UCSD-AML1 (cell line): ENCODE data around the gene BRSK2.

ENCODE experiments used
- DNase-seq: peaks from one replicate; lab custom pipeline; 2025; ENCODE audit not compliant: unreplicated experiment; lab: John Stamatoyannopoulos, UW

BRSK2 gene

GRCh38 chr11:1479006-1479677, 89.4 kb downstream of the BRSK2 start:
- no peak for DNase-seq

DNA sequence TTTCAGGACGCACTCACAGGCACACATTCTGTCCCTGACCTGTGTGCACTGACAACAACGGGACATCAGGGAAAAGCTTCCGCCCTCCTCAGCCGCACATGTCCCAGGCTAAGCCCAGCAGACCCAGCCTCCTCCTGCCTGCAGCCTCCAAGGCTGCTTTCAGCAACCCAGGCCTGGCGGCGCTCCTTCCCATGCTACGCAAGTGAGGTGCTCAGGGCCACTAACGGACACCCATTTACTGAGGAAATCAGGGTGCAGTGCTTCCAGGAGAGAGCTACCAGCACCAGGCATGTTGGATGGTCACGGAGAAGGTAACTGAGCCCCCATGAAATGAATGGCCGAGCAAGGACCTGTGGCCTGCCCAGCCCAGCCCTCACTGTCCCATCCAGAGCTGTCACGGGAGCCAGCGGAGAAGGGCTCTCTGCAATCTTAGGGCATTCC, 90.0 kb downstream of the BRSK2 start:
- no peak for DNase-seq

DNA sequence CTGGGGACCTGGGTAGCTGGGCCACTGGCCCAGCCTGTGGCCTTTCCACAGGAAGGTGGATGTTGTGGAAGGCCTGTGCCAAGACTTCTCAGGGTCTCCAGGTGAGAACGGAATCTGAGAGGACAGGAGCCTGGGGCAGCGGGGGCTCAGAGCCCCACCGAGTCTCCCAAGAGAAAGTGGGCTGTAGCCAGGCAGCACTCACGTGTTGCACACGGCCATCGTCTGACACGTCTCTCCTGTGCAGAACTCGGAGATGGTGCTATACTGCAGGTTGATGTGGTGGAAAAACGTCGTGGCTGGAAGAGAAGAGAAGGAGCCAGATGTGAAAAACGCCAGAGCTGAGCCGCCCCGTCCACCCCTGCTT, 90.4 kb downstream of the BRSK2 start:
- DNase-seq, result no peak

- DNase-seq, result no peak
These were observed 91.1 kb downstream of the BRSK2 start for GRCh38 chr11:1480555-1481482.

GRCh38 chr11:1481483-1481825, 91.7 kb downstream of the BRSK2 start:
- no peak for DNase-seq

- DNase-seq, result no peak
These were observed 92.2 kb downstream of the BRSK2 start for GRCh38 chr11:1481861-1482441.

GRCh38 chr11:1482581-1483444, 93.1 kb downstream of the BRSK2 start:
- no peak for DNase-seq

DNA sequence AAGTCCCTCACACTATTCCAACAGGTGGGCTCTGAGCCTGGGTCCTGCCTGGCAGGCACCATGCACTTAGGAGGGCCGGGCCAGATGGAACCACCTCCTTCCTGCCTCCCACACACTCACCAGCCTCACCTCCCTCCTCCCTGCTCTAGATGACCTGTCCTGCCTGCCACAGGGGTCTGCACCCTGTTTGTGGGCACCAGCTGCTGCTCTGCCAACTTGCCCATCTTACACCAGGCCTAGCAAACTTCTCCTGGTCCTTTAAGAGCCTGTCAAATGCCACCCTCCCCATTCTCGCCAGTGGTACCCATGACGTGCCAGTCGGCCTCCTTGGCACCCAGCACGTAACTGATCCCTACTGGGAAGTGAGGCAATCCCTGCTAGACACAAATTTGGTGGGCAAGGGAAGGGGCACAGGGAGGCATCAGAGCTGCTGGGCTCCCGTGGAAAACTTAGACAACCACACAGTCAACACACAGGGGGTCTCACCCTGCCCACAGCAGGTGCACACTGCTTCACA, 93.8 kb downstream of the BRSK2 start:
- DNase-seq, result no peak

DNA sequence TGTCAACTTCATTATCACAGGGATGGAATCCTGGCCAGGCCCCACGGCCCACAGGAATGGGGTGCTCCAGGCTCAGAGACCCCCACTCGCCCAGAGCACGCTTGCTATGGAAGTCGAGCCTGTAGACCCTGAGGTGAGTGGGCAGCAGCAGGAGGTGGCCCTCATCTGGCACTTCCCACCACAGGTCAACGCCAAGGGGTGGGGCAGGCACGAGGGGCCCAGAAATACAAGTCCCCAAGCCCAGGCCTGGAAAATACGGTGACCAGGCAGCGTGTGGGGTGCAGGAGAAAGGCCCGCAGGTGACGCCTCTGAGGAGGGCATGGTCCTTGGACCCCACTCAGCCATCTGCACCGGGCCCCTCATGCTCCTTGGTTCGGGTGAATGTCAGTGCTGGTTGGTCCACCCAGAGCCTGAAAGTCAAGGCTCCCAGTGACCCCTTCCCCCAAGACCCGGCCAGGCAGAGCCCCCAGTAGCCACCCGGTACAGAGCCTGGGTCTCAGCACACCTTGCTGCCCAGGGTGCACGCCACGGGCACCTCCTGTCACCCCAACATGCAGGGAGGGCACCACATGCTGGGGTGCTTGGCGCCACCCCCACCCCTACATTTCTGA, 94.4 kb downstream of the BRSK2 start:
- DNase-seq, result no peak

- DNase-seq, result no peak
These were observed 95.2 kb downstream of the BRSK2 start for GRCh38 chr11:1484695-1485503.

- no peak for DNase-seq
These were observed 95.8 kb downstream of the BRSK2 start for GRCh38 chr11:1485504-1485885.

GRCh38 chr11:1486054-1486825, 96.5 kb downstream of the BRSK2 start, which contains the start of gene MOB2:
TSS of gene MOB2 (minus strand) at chr11:1486779. CDS start at chr11:1486556, 223 bp downstream.
- DNase-seq, result no peak

DNA sequence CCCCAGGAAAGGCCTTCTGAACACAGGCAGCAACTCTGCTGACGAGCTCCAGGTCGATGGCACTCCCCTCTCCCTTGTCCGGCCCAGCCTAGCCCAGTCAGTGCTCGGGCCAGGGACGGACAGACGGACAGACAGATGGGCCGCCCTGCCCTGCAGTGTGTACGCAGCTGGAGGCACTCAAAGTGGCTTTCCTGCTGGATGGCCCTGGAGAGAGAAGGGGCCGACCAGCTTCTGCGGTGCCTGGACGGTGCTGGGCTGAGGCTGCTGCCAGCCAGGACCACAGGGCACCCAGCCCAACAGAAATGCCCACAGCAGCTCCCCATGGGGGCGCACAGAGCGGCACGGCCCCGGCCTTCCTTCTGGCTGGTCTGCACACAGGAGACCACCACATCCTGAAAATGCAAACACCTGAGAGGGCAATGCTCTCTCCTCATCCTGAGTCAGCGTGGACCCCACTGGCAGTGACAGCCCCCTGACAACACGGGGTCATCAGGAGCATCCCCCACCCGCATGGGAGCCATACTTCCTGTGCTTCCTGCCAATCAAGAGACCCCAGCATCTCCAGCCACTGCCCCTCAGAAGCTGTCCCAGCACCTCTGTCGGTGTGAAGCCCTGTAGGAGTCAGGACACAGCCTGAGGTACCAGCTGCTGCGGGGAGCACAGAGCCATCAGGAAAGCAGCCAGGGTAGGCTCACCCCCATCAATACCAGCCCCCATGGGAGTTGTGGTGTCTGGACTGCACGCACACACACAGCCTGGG, 97.5 kb downstream of the BRSK2 start:
- no peak for DNase-seq

GRCh38 chr11:1487851-1488574, 98.3 kb downstream of the BRSK2 start:
- no peak for DNase-seq

- DNase-seq, result no peak
These were observed 98.9 kb downstream of the BRSK2 start for GRCh38 chr11:1488575-1489180.

GRCh38 chr11:1490651-1491050, 100.9 kb downstream of the BRSK2 start:
- no peak for DNase-seq

DNA sequence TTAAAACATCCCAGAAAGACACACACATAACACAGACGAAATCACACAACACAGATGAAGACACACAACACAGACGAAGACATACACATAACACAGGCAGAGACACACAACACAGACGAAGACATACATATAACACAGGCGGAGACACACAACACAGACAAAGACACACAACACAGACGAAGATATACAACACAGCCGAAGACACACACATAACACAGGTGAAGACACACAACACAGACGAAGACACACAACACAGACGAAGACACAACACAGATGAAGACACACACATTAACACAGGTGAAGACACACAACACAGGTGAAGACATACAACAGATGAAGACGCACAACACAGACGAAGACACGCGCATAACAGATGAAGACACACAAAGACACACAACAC, 101.6 kb downstream of the BRSK2 start:
- DNase-seq, result no peak
